ENCODE data around the gene TP53I11.
A peak's percentile ranks its signal among the peaks of the same experiment; 100 is the strongest.

The TP53I11 gene

GRCh38 chr11:44903035-44903434 lies 47.6 kb downstream of the TP53I11 start:
- no peak for DNase-seq (ENCODE audit: low spot score)
- POLR2A ChIA-PET (ENCODE audit: low non-redundant PET) = no interaction called here
- CTCF ChIA-PET = interaction anchor here (0.6 to 1.2 kb wide), 3 partner anchors 24 to 1231 kb away, joined by 3 to 4 read pairs (median 3); no protein-coding TSS in a partner anchor
- H3K27ac ChIP-seq = no peak overlapping the region
- TF ChIP-seq, protein P1, sequence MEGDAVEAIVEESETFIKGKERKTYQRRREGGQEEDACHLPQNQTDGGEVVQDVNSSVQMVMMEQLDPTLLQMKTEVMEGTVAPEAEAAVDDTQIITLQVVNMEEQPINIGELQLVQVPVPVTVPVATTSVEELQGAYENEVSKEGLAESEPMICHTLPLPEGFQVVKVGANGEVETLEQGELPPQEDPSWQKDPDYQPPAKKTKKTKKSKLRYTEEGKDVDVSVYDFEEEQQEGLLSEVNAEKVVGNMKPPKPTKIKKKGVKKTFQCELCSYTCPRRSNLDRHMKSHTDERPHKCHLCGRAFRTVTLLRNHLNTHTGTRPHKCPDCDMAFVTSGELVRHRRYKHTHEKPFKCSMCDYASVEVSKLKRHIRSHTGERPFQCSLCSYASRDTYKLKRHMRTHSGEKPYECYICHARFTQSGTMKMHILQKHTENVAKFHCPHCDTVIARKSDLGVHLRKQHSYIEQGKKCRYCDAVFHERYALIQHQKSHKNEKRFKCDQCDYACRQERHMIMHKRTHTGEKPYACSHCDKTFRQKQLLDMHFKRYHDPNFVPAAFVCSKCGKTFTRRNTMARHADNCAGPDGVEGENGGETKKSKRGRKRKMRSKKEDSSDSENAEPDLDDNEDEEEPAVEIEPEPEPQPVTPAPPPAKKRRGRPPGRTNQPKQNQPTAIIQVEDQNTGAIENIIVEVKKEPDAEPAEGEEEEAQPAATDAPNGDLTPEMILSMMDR (conservative IDR thresholded peaks at IDR 0.05; ENCODE audit: low read depth) = no peak

- no peak overlapping the region for H3K27ac ChIP-seq
- POLR2A ChIA-PET (ENCODE audit: low non-redundant PET) = no interaction called here
- no peak for DNase-seq (ENCODE audit: low spot score)
- TF ChIP-seq, protein P1 (conservative IDR thresholded peaks at IDR 0.05; ENCODE audit: low read depth) = no peak
- CTCF ChIA-PET = interaction anchor here (0.6 to 1.0 kb wide), 2 partner anchors 10 to 126 kb away, joined by 3 read pairs; no protein-coding TSS in a partner anchor
Observed at GRCh38 chr11:44901786-44902185, 48.9 kb downstream of the TP53I11 start.

DNA sequence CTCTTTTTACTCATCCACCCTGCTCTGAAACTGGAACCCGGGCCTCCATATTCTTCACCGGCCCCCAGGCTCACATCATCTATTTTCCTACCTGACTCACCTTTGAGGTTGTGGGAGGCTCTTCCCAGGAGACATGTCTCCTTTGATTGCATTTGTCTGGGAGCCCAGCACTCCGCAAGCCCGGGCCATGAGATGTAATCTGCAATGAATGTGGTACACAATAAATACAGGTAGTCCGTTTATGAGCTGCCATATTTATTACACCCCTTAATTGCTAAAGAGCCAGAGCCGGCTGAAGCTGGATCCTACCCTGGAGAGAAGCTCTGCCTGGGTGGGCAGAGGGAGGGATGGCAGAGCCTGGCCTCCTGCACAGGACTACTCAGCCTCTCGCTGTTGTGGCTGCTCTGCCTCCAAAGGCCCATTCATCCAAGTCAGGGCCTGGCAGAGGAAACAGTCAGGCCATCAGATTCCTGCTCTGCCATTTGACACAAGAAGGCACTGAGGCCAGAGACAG lies 49.5 kb downstream of the TP53I11 start:
- CTCF ChIA-PET = interaction anchor here (0.6 to 1.0 kb wide), 2 partner anchors 10 to 127 kb away, joined by 3 read pairs; no protein-coding TSS in a partner anchor

DNA sequence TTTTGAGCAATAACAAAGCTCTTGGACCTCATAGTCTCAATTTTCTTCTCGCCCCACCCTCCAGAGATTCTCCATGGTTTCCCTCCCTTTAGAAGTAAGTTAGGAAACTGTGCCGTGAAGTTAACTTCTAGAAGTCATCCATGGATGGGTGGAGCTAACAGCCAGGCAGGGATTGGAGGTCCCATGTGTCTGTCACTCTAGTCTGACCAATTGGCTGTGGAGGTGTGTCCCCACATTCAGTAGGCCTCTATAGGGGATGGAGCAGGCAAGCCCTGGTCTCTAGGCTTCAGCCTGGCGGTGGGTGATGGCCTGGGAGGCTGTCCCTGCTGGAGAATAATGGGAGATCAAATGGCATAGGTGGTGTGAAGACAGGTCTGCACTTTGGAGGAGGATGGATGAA lies 50.7 kb downstream of the TP53I11 start:
- DNase-seq (ENCODE audit: low spot score) = peak; percentile 71
- H3K27ac ChIP-seq = no peak overlapping the region
- POLR2A ChIA-PET (ENCODE audit: low non-redundant PET) = interaction anchor here (0.7 kb wide), 1 partner anchor 288 kb away, joined by 8 read pairs; no protein-coding TSS in a partner anchor
- TF ChIP-seq, protein P1 (conservative IDR thresholded peaks at IDR 0.05; ENCODE audit: low read depth) = no peak
- CTCF ChIA-PET = interaction anchor here (0.6 to 0.7 kb wide), 2 partner anchors 174 to 372 kb away, joined by 4 read pairs; no protein-coding TSS in a partner anchor

More for the DNA sequence above, 49.5 kb downstream of the TP53I11 start:
- TF ChIP-seq, protein P1 (conservative IDR thresholded peaks at IDR 0.05; ENCODE audit: low read depth) = no peak
- H3K27ac ChIP-seq = no peak overlapping the region
- POLR2A ChIA-PET (ENCODE audit: low non-redundant PET) = no interaction called here
- DNase-seq (ENCODE audit: low spot score) = no peak

DNA sequence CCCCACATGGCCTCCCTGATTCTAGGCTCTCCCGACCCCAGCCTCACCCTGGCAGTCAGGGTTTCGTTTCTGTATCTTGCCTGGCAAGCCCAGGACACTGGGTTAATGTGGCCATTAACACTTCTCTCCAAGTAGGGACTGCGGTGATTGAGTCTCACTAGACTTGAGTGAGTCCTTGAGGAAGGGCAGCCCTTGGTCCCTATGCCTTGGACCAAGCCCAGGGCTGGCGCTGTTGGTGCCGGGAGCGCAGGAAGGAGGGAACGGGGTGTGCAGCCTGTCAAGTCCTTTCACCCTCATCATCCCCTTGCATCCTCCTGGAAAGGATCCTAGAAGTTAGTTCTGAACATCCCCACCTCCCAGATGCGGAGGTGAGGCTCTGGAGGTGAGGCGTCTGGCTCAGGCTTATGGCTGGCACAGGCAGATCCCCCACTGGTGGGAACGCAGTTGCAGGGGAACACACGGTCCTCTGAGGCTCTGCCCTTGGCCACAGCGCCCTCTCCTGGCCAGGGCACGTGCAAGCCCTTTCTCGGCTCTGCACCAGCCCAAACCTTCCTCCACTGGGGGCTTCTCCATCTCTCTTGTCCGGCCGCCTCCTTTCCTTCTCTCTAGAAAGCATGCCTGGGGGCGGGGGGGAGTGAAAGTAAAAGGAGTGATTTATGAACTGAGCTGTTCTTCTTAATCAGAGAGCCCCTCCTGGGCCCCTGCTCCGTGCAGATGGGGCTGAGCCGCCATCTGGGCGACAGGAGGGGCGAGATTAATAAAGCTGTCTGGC lies 56.7 kb downstream of the TP53I11 start:
- ChIA-PET CTCF (interaction anchor here (0.6 to 1.6 kb wide), 8 partner anchors 18 to 893 kb away, joined by 3 to 7 read pairs (median 4); no protein-coding TSS in a partner anchor), POLR2A (ENCODE audit: low non-redundant PET) (interaction anchor here (0.5 kb wide), 1 partner anchor 51 kb away, joined by 5 read pairs; no protein-coding TSS in a partner anchor)
- TF ChIP-seq, protein P1 (conservative IDR thresholded peaks at IDR 0.05; ENCODE audit: low read depth) = peak; percentile 52
- DNase-seq (ENCODE audit: low spot score) = peak; percentile 55
- H3K27ac ChIP-seq = no peak overlapping the region

DNA sequence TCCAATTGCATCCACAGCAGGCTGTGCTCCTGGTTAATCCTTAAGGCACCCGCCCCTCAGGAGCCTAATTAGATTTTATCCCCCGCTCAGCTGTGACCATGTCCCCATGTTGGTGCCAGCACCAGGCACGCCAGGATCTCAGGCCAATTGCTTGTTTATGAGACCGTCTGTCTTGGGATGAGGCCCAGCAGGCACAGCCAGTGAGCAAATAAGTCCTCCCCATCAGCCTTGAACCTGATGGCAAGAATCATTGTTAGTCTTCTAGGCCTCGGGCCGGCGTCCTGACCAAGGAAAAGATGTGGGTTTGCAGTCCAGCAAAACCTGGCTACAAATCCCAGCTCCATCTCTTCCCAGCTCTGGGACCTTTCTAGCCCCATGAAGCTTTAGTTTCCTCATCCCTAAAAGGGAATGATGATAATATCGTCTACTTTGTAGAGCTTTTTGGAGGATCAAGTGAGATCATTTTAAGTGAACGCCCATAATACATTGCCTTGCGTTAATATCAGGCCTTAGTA lies 57.3 kb downstream of the TP53I11 start:
- TF ChIP-seq, protein P1 (conservative IDR thresholded peaks at IDR 0.05; ENCODE audit: low read depth) = no peak
- CTCF ChIA-PET = interaction anchor here (0.6 kb wide), 2 partner anchors 57 to 879 kb away, joined by 3 to 5 read pairs; no protein-coding TSS in a partner anchor
- no peak overlapping the region for H3K27ac ChIP-seq
- POLR2A ChIA-PET (ENCODE audit: low non-redundant PET) = no interaction called here
- no peak for DNase-seq (ENCODE audit: low spot score)
